Measurements from ENCODE around the gene HOXA6. TPM values are rescaled to one million over a fixed set of nuclear protein-coding genes. Genes with fewer than 3 reads are reported as not detected.

Gene HOXA6
- total RNA-seq, 1 experiment from 2014 or later = not detected

GRCh38 chr7:27191161-27191731, 43.7 kb upstream of the HOXA6 start:
- Histone ChIP-seq H2AK5ac (ENCODE audit: insufficient read length, low read length) (no peak overlapping the region), H3K56ac (ENCODE audit: insufficient read length, low read depth, low read length) (no peak overlapping the region), H3K27ac (ENCODE audit: insufficient read length, low read depth, low read length) (no peak overlapping the region), H3K27me3 (ENCODE audit: insufficient read depth, low read length) (peaks cover 95% of the 10 kb centered on the region), H3K4me2 (ENCODE audit: insufficient read depth, insufficient read length, low read length) (no peak overlapping the region), H3K18ac (ENCODE audit: insufficient read length, low read depth, low read length) (no peak overlapping the region), H3K23ac (ENCODE audit: insufficient read length, low read depth, low read length) (no peak overlapping the region), H4K8ac (replicated peaks; ENCODE audit: insufficient read length, low read depth, low read length) (no peak overlapping the region), H4K5ac (ENCODE audit: insufficient read length, low read depth, low read length) (no peak overlapping the region), H3K4me1 (ENCODE audit: insufficient read depth, low read length) (no peaks in the 10 kb centered on the region), H3K23me2 (ENCODE audit: insufficient read length, low read depth, low read length, poor library complexity, severe bottlenecking) (no peaks in the 10 kb centered on the region), H3K79me1 (ENCODE audit: insufficient read depth, low read depth, low read length, poor library complexity, severe bottlenecking) (no peaks in the 10 kb centered on the region), H3K4ac (ENCODE audit: low read depth, low read length) (no peak overlapping the region), H3K9ac (ENCODE audit: extremely low read depth, insufficient read length, low read length) (no peak overlapping the region), H3T11ph (ENCODE audit: low read length) (no peak overlapping the region), H3K14ac (ENCODE audit: insufficient read depth, low read length) (no peak overlapping the region), H2BK12ac (ENCODE audit: insufficient read length, low read depth, low read length) (no peak overlapping the region), H2BK15ac (ENCODE audit: low read depth, low read length) (no peak overlapping the region), H2AFZ (ENCODE audit: low read length) (no peak overlapping the region), H4K20me1 (ENCODE audit: control insufficient read depth, insufficient read depth, insufficient read length) (no peaks in the 10 kb centered on the region), H2BK120ac (ENCODE audit: low read depth, low read length, poor library complexity, severe bottlenecking) (no peak overlapping the region), H3K9me3 (ENCODE audit: control insufficient read depth, low read depth, low read length) (no peaks in the 10 kb centered on the region), H3K79me2 (ENCODE audit: insufficient read depth, low read length) (no peaks in the 10 kb centered on the region), H2BK5ac (ENCODE audit: insufficient read length, low read length) (no peak overlapping the region), H2BK20ac (ENCODE audit: low read depth, low read length, poor library complexity, severe bottlenecking) (no peak overlapping the region), H4K91ac (ENCODE audit: insufficient read length, low read depth, low read length) (no peak overlapping the region)
- Mint-ChIP-seq H3K4me1 (peaks cover 13 to 26% of the 10 kb centered on the region in 2 experiments), H3K4me3 (no peak overlapping the region), H3K27ac (no peak overlapping the region), H3K36me3 (ENCODE audit: insufficient read depth in 1 of 3, low read depth in 3 of 3) (peaks cover 0 to 2% (median 0%) of the 10 kb centered on the region in 3 experiments; a peak in 2 of 7 replicates), H3K27me3 (ENCODE audit: low read depth) (peaks cover 100% of the 10 kb centered on the region), H3K9me3 (peaks cover 2 to 11% of the 10 kb centered on the region in 2 experiments; a peak in 2 of 5 replicates)
- peak; percentile 31 for DNase-seq
- no CpG with 5 or more reads among the region's 15 CpGs for WGBS (ENCODE audit: extremely low coverage, insufficient read length, low lambda C conversion rate)
- TF ChIP-seq CTCF (conservative IDR thresholded peaks at IDR 0.05) = no peak

All from H9 (cell line).